Globus pallidus (tissue), 1 donor: Measurements from ENCODE around the gene PARD3B.

Source experiments
- DNase-seq: peaks from one replicate; pipeline ENCODE4 v3.0.0-alpha.2; 2015; ENCODE audit warnings: low spot score

The PARD3B gene

DNA sequence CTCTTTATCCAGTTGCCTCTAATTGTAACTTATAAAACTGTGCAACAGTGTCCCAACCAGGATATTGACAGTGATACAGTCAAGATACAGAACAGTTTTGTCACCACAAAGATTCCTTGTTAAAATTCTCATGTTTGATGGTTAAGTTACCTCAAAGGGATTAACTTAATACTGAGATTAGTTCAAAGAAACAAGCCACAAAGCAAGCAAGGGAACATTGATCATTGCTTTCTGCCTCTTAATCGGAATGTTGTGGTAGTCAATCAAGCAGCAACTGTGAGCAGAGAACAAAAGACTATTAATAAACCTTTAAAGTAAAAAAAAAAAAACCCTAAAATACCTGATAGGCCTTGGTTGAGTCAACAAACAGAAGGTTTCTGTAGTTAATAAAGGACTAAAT is 352.3 kb downstream of the PARD3B start:
- DNase-seq: no peak

DNA sequence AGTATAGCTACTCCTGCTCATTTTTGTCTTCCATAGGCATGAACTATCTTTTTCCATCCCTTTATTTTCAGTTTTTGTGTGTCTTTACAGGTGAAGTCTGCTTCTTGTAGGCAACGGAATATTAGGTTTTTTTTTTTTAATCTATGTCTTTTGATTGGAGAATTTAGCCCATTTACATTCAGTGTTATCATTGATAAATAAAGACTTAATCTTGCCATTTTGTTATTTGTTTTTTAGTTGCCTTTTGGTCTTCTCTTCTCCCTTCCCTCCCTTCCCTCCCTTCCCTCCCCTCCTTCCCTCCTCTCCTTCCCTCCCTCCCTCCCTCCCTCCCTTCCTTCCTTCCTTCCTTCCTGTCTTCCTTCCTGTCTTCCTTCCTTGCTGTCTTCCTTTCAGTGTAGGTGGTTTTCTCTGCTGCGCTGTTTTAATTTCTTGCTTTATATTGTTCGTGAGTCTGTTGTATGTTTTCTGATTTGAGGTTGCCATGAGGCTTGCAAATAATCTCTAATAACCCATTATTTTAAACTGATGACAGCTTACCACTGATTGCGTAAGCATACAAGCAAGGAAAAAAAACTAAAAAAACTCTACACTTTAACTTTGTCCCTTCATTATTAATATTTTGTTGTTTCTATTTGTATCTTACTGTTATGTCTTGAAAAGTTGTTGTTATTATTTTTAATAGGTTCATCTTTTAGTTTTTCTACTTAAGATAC is 353.8 kb downstream of the PARD3B start:
- no peak for DNase-seq

DNA sequence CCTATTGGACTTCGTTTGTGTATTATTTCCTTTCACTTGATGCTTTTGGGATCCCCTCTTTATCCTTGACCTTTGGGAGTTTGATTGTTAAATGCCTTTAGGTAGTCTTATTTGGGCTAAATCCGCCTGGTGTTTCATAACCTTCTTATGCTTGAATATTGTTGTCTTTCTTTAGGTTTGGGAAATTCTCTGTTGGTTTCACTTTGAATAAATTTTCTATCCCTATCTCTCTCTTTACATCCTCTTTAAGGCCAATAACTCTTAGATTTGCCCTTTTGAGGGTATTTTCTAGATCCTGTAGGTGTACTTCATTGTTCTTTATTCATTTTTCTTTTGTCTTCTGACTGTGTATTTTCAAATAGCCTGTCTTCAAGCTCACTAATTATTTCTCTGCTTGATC is 354.7 kb downstream of the PARD3B start:
- DNase-seq: no peak

DNA sequence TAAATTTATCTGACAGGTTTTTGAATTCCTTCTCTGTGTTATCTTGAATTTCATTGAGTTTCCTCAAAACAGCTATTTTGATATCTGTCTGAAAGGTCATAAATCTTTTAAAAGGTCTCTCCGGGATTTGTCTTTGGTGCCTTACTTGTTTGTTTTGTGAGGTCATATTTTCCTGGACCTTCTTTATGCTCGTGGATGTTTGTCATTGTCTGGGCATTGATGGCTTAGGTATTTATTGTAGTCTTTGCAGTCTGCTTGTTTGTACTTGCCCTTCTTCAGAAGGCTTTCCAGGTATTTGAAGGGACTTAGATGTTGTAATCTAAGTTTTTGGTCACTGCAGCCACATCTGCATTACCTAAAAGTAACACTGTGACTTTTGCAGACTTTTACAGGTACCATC is 355.2 kb downstream of the PARD3B start:
- DNase-seq: no peak

DNA sequence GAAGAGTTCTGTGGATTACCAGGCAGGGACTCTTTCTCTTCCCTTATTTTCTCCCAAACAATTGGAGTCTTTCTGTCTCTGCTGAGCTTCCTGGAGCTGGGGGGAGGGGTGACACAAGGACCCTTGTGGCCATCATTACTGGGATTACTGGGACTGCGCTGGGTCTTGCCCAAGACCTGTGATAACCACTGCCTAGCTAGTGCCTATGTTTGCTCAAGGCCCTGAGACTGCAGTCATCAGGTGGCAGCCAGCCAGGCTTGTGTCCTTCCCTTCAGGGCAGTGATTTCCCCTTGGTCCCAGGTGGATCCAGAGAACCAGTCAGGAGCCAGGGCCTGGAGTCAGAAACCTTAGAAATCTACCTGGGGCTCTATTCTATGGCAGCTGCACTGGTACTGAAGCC is 355.6 kb downstream of the PARD3B start:
- no peak for DNase-seq

DNA sequence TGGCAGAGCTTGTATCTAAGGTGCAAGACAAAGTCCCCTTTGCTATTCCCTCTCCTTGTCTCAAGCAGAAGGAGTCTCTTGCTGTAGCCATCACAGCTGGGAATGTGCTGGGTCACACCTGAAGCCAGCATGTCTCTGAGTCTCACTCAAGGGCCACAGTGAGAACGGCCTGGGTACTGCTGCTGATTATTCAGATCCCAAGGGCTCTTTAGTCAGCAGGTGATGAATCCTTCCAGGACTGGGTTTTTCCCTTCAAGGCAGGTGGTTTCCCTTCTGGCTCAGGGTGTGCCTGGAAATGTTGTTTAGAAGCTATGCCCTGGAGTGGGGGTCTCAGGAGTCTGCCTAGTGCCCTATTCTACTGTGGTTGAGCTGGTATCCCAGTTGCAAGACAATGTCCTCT is 356.3 kb downstream of the PARD3B start:
- no peak for DNase-seq

DNA sequence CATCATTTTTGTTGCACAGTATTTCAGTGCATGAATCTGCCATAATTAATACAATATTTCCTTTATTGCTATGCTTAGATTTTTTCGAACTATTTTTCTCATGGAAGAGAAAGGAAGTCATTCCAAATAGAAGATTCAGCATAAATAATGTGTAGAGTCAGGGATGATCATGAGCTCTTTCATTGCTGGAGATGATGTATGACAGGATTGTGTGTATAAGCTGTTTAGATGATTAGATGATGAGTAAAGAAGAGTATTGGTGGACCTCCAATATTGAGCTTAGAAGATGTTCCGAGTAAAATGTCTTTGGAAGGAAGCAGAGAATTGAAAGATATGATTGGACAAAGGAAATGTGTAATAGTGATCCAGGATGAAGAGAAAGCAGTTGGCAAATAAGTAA is 364.5 kb downstream of the PARD3B start:
- DNase-seq: no peak

DNA sequence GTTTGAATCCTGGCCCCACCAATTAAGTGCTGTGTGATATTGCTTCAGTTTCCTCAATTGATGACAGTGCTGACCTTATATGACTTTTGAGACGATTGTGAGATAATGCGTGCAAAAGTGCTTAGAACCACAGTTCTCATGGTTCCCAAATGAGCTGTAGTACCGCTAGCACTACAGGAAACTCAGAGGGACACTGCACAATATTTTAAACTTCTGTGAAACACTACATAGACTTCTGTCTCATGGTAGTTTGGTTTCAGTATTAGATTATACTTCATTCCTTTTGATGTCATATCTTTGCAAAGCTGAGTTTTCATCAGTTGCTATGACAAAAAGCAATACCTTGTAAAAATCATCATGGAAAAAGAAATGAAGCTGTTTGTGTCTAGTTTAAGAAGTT is 368.0 kb downstream of the PARD3B start:
- DNase-seq: no peak

DNA sequence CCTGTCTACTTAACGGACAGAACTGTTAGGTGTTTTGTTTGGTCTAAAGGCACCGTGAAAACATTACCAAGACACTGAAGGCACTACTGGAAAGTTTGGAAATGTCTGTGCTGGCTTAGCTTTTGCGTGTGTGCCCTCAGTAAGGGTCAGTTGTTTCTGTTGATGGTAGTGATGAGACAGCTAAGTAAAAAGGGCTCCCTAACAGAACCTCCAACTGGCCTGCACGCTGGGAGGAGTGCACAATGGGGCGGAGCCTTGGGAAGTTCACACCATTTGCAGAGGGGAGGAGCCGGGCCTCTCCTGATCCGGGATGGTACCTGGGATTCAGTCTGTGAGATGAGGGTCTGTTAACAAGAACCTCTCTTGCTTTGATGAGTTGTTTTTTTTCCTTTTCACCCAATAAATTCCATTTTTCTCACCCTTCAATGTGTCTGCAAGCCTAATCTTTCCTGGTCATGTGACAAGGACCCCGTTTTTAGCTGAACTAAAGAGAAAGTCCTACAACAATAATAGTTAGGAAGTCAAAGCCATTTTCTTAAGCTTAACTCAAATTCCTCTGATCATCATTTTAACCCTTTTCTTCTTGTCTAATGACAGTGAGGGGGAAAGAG is 368.7 kb downstream of the PARD3B start:
- DNase-seq: no peak

DNA sequence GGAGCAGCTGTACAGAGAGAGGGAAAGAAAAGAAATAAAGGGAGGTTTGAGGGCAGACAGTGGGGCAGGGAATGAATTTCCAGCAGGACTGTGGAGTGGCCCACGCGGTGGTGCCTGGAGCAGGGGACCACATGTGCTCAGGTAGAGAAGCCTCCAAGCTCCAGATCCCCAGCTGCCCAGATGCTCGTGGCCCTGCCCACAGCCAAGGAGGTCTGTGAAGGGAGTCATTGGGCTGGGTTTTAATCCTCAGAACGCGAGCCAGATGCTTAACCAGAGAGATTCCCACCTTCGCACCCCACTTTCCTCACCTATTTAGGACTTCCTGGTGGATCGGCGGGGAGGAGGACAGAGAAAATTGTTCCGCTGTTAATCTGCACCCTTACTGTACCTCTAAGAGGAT is 369.4 kb downstream of the PARD3B start:
- no peak for DNase-seq

DNA sequence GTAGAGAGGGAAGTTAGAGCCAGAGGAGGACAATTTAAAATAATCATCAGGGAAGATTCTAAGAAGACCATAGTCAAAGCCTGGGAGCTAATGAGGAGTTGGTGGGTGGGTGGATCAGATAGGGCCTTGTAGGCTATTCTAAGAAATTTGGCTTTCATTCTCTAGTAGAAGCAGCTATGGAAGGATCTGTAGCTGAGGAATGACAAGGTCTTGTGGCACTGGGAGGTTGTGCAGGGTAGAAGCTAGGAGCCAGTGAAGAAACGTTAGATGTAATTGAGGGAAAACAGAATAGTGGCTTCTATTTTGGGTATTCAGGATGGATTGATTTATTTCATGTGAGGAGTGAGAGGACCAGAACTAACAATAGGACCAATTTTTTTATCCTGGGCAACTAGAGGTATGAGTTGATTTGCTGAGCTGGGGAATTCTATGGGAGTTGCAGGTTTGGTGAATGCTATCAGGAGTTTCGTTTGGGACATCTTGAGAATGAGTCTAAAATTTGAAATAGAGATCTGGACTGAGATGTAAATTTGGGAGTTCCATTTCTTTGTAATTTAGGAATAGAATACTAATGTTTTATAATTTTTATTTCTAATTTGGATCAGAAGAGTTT is 371.9 kb downstream of the PARD3B start:
- DNase-seq: no peak

DNA sequence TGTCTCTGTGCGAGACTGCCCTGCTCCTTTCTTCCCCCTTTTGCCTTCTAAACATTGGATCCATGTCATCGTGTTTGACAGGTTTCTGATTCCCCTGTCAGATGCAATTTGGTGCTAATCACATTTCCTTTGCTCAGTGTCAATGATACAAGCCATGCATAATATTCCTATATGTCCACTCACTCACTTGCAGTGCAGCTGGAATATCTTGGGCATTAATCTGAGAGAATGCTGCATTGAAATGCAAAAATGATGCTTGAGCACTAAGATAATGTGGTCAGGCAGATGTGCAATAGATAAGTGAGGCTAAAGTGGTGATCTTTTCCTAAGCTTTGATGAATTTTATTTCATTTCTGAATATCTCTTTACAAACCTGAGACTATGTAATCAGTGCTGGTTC is 375.5 kb downstream of the PARD3B start:
- DNase-seq: no peak

DNA sequence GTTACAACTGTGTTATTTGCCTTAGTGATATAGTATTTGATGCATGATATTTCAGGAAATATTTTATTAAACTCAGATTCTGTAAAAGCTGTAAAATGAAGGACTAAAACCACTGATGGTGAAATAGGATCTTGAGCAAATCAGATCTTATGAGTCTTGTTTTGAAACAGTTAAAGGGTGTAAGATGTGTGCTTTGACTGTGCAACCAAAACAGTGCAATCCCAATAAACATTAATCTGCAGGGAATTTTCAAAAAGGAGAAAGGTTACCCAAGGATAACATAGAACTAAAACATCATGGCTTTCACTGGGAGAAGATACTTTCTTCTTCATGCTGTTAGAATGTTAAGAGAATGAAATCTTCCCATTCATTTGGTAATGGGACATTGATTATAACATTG is 378.7 kb downstream of the PARD3B start:
- no peak for DNase-seq

DNA sequence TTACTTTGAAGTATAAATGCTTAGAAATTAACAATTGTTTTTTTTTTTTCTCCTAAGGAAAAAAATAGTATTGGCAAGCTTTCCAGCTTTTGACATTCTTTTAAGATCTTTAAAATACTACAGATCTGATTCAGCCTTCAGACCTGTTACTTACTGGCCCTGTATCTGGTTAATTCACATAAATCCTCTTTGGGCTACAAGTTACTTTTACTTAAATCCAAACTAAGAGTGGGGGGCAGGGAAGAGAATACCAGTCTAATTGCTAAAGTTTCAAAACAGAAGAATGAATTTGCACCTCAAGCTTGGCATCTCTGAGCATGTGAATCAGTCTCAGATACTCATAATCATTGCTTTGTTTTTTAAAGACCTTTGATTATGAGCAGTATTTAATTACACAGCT is 386.3 kb downstream of the PARD3B start:
- no peak for DNase-seq

DNA sequence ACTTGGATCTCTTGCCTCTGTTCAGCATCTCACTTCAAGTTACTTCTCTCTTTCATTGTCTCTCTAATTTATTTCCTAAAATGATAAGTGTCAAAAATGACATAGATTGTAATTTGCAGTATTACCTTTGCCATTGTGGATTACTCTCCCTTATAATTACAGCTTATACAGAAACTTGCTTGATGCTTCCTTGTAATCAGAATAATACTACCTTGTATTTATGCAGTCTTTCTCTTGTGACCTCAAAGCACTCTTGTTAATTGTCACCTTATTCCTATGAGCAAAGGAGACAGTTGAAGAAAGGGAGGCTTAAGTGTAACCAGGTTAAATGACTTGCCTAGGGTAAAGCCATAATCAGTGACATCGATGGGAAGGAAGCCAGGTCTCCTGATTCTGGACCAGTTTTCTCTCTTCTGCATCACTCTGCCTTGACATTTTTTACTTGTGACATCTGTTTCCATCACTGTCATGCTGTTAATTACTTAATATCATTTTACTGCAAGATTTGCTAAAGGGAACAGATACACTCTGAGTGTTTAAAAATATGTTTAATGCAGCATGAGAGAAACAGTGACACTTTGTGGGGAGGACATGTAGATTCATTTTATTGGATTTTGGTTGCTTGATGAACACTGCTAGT is 388.6 kb downstream of the PARD3B start:
- DNase-seq: no peak

DNA sequence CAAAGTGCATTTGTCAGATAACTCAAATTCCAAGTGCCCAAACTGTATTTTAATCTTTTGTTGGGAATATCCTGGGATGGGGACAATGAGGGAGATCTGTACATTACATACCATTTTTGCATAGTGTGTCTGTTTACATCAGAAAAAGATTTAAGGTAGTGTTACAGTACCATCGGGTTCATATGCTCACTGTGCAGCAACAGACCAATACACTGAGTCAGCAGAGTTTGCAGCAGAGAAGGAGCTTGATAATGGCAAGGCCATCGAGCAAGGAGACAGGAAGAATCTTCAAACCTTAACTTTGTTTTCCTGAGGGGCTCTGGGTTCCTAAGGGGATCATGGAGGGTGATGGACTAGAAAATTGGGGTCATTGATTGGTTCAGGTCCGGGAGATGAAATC is 399.7 kb downstream of the PARD3B start:
- no peak for DNase-seq

DNA sequence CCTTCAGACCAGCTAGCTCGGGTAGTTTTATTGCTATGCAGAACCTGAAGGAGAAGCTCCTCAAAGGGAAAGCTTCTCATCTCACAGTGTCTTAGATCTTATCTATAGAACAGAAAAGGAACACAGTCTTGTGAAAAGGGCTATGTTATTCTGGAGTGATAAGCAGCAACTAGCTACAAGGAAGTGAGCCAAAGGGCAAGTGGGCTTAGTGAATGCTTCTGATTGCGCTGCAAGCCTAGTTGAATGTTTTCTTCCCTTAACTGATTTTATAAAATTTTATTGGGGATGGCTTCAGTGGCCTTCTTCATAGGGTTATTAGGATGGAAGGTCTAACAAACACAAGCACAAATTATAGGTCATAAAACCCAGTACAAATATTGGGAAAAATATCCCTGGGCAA is 400.1 kb downstream of the PARD3B start:
- no peak for DNase-seq

DNA sequence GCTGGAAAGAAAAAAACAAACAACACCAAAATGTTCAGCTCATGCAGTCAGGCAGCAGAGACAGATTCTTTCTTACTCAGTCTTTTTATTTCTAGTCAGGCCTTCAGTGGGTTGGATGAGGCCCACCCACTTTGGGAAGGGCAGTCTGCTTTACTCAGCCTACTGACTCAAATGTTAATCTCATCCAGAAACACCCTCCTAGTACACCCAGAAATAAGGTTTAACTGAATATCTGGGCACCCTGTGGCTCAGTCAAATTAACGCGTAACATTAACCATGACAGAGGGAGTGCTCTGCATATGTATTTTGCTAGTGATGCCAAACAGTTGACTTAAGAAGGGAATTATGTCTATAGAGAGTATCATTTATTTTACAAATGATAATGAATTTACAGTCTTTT is 401.6 kb downstream of the PARD3B start:
- no peak for DNase-seq

DNA sequence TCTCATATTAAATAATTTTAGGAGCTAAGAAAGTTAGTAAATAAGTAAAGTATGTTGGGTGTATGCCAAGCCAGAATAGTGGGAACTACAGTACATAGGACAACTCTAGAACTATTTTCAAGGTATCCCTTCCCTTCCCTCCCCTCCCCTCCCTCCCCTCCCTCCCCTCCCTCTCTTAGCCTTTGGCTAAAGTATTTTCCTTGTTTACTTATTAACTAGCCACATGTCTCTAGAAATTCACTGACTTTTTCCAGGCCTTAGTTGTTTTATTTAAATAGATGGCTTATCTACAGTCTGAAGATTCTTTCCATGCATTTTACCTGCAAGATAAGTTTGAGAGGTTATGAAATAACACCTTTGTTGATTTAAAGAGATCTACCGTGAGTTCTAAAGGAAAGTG is 402.1 kb downstream of the PARD3B start:
- DNase-seq: no peak

DNA sequence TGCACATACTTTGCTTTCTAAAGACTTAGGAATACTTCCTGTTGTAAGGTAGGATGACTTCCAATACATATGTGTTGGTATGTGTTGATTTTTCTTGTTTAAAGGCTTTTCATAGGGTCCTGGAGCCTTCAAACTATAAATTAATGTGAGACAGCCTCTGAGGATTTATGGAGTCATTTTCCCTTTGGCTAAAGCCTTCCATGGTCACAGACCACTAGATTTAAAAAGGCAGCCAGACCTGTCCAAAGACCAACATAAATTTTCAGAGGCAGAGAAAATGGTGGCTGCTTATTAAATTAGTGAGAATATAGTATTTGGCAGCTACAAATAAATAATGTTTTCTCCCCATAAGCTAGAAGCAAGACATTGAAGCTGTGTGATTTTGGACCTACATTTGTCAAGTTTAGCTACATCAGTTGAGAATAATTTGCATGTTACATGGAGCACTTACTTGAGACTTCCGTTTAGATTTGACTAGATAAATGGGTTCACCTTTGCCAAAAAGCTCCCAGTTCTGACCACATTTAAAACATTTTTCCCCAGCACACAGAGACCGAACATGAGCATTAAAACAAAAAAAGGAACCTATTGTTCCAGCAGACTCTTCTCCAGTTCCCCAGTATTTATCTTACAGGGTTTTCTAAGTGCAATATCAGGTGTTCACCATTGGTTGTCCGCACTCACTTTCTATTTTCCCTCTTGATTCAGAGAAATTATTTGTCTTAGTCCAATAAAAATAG is 402.9 kb downstream of the PARD3B start:
- no peak for DNase-seq

DNA sequence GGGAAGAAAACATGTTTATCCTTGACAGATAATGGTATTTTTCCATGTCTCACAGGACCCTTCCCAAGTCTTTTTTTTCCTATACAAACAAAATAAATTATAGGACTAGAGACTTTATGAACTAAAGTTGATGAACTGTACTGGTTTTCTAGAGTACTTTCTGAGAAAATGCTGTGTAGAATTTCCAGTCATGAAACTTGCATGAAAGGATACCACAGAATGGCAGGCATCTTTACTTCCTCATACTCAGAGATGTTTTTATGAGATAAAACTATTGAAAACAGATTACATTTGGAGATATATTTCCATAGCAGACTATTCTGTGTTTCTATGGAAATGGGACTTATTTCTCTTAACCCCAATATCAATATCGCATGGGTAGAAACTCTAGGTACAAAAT is 403.5 kb downstream of the PARD3B start:
- DNase-seq: no peak

DNA sequence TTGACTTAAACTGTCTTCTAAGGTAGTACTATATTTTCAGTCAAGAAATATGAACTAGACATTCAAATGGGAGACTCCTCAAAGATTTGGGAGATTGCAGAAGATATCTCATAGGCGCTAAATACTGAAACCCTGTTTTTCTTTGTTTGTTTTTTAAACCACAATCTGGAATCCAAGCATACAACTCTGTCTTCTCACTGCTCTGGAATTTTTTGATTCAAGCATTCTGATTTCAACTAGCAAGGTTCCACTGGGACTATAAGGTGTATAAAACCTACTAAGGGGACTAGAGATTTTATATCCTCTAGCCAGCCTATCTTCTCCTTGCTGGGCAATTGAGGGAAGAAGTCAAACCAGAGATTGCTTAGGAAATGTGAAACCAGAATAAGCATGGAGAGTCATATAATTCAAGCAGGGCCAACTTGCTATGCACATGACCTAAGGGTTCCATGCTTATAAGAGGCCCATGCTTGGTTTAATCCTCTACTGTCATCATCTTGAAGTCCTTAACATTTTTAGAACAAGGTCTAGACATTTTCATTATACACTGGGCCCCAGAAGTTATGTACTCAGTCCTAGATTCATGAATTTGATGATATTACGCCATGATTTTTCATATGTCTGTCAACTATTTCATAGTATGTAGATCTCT is 405.5 kb downstream of the PARD3B start:
- no peak for DNase-seq
